Upper lobe of left lung (tissue), 6 donors: ENCODE measurements around the gene HAUS5. TPM values are rescaled to one million over a fixed set of nuclear protein-coding genes. Genes with fewer than 3 reads are reported as not detected.
A peak's percentile ranks its signal among the peaks of the same experiment; 100 is the strongest.

ENCODE experiments used
- ATAC-seq, 2 donors: fragments of 200-7000 bp; cut with Tn5 transposase; one replicate each; pipeline ENCODE4 v1.9.1; 2022; ENCODE audit warnings: mild to moderate bottlenecking in 2 of 2, moderate library complexity in 2 of 2; ENCODE audit not compliant: low FRiP score in 2 of 2
- DNase-seq, 2 donors: peaks; one replicate each; pipeline ENCODE4 v3.0.0-alpha.2; 2019 to 2020
- H3K27ac ChIP-seq, 4 donors: fragments of 200-600 bp; sonication (generic); one replicate each; pipeline ENCODE4 v1.5.1; 2016 to 2019
- H3K27me3 ChIP-seq, 4 donors: fragments of 200-600 bp; sonication (generic); one replicate each; pipeline ENCODE4 v1.5.1; 2017 to 2019
- H3K36me3 ChIP-seq, 4 donors: fragments of 200-600 bp; sonication (generic); one replicate each; pipeline ENCODE4 v1.5.1; 2016 to 2019
- H3K4me1 ChIP-seq, 4 donors: fragments of 200-600 bp; sonication (generic); one replicate each; pipeline ENCODE4 v1.5.1; 2018 to 2019
- H3K4me3 ChIP-seq, 4 donors: fragments of 200-600 bp; sonication (generic); one replicate each; pipeline ENCODE4 v1.5.1; 2017 to 2019; ENCODE audit warnings: mild to moderate bottlenecking in 2 of 4, moderate library complexity in 1 of 4
- H3K9me3 ChIP-seq, 4 donors: fragments of 200-600 bp; sonication (generic); one replicate each; pipeline ENCODE4 v1.5.1; 2018 to 2019
- CTCF ChIP-seq, 6 experiments: fragments of 450-650 bp in 4 of 6; fragments of 200-600 bp in 2 of 6; sonication (generic) in 2 of 6; IDR thresholded peaks; one replicate each; pipeline ENCODE4 v1.5.1; 2016 to 2019; ENCODE audit warnings: antibody characterized with exemption in 6 of 6
- EP300 ChIP-seq, 4 donors: sonication (generic); formaldehyde crosslinking; IDR thresholded peaks; one replicate each; pipeline ENCODE4 v1.5.1; 2017; ENCODE audit warnings: antibody characterized with exemption in 4 of 4, control low read depth in 2 of 4
- POLR2A ChIP-seq, 4 donors: fragments of 450-650 bp; IDR thresholded peaks; one replicate each; pipeline ENCODE4 v1.5.1; 2016 to 2017; ENCODE audit warnings: antibody characterized with exemption in 4 of 4, mild to moderate bottlenecking in 2 of 4
- POLR2AphosphoS5 ChIP-seq, 2 donors: sonication (generic); formaldehyde crosslinking; IDR thresholded peaks; one replicate each; pipeline ENCODE4 v1.5.1; 2017; ENCODE audit warnings: antibody characterized with exemption in 2 of 2
- WGBS, 2 donors: methylation state at CpG; one replicate each; pipeline ENCODE4 v1.1.5; 2017 to 2018; 5-methylcytosine and 5-hydroxymethylcytosine counted together
- total RNA-seq, 6 donors: library from RNA; depleted of rRNA in 4 of 6; stranded (reverse); fragments of >200 nt in 4 of 6; gene quantifications; one replicate each; pipeline versions ENCODE4 v1.1.0 to v1.2.1, GENCODE V29; 2016 to 2021
- donor health status: DM: no; HTN: no; CAD: no; lungs with moderate emphysema.
- donor health status: DM: no; HTN: yes; CAD: no; lungs with severe emphysema.

HAUS5 gene
- total RNA-seq, 6 donors from 2014 or later: 5.6 to 32.5 (median 11.3) TPM

- peaks cover 0 to 6% (median 5%) of the 10 kb centered on the region in 4 donors for H3K4me1 ChIP-seq
- WGBS, 2 donors: 87 to 93% methylated on average over 6 of the region's 6 CpGs
- no peaks in the 10 kb centered on the region for H3K9me3 ChIP-seq
- no peak for TF ChIP-seq EP300 (IDR thresholded peaks at IDR 0.05)
- TF ChIP-seq POLR2AphosphoS5 (IDR thresholded peaks at IDR 0.05): no peak
- TF ChIP-seq CTCF (IDR thresholded peaks at IDR 0.05): no peak
- H3K27me3 ChIP-seq: no peaks in the 10 kb centered on the region
- H3K4me3 ChIP-seq: no peak overlapping the region
- no peak for DNase-seq
- no peak for ATAC-seq
- no peak overlapping the region for H3K27ac ChIP-seq
- H3K36me3 ChIP-seq: peaks cover 0 to 22% (median 9%) of the 10 kb centered on the region in 4 donors
These were observed 10.9 kb downstream of the HAUS5 start for GRCh38 chr19:35623327-35624010.

- Histone ChIP-seq H3K27me3 (no peaks in the 10 kb centered on the region), H3K4me1 (peaks cover 9 to 22% (median 17%) of the 10 kb centered on the region in 4 donors), H3K36me3 (peaks cover 19 to 32% (median 27%) of the 10 kb centered on the region in 4 donors), H3K27ac (peak overlapping the region; percentile 90 to 96 (median 92)), H3K9me3 (no peaks in the 10 kb centered on the region), H3K4me3 (peak overlapping the region; percentile 57 to 100 (median 80))
- TF ChIP-seq POLR2A (IDR thresholded peaks at IDR 0.05) (no peak), POLR2AphosphoS5 (IDR thresholded peaks at IDR 0.05) (no peak), EP300 (IDR thresholded peaks at IDR 0.05) (no peak), CTCF (IDR thresholded peaks at IDR 0.05) (no peak)
- 11 to 12% methylated on average over 9 of the region's 9 CpGs for WGBS, 2 donors
- no peak for DNase-seq
- ATAC-seq: no peak
These were observed 15.7 kb downstream of the HAUS5 start for GRCh38 chr19:35628264-35628564.

GRCh38 chr19:35628565-35629331 is 16.2 kb downstream of the HAUS5 start, which contains the start of gene RBM42:
RBM42 (plus strand) TSS chr19:35629036; CDS start chr19:35629154, 118 bp downstream.
- peaks cover 24 to 37% (median 32%) of the 10 kb centered on the region in 4 donors for H3K36me3 ChIP-seq
- 0 to 1% methylated on average over 36 to 56 of the region's 56 CpGs for WGBS, 2 donors
- DNase-seq: peak; percentile 98
- peak; percentile 100 for ATAC-seq
- TF ChIP-seq EP300 (IDR thresholded peaks at IDR 0.05): peak in 1 of 4 donors; percentile 3
- peak; percentile 96 to 97 for TF ChIP-seq POLR2AphosphoS5 (IDR thresholded peaks at IDR 0.05)
- TF ChIP-seq CTCF (IDR thresholded peaks at IDR 0.05): peak in 3 of 6 experiments; percentile 22 to 39 (median 27)
- peak; percentile 66 to 86 (median 72) for TF ChIP-seq POLR2A (IDR thresholded peaks at IDR 0.05)
- H3K27ac ChIP-seq: peak within 1 kb of the TSS; percentile 90 to 96 (median 92)
- peaks cover 9 to 22% (median 17%) of the 10 kb centered on the region in 4 donors for H3K4me1 ChIP-seq
- no peaks in the 10 kb centered on the region for H3K9me3 ChIP-seq
- H3K27me3 ChIP-seq: no peaks in the 10 kb centered on the region
- H3K4me3 ChIP-seq: peak within 1 kb of the TSS; percentile 75 to 100 (median 90)

- WGBS, 2 donors: 0 to 10% methylated on average over 9 to 15 of the region's 15 CpGs
- H3K4me3 ChIP-seq: peak overlapping the region; percentile 75 to 100 (median 90)
- TF ChIP-seq POLR2A (IDR thresholded peaks at IDR 0.05) (no peak), EP300 (IDR thresholded peaks at IDR 0.05) (no peak), CTCF (IDR thresholded peaks at IDR 0.05) (no peak), POLR2AphosphoS5 (IDR thresholded peaks at IDR 0.05) (no peak)
- DNase-seq (no peak), ATAC-seq (no peak)
- H3K27me3 ChIP-seq: no peaks in the 10 kb centered on the region
- H3K27ac ChIP-seq: peak overlapping the region; percentile 90 to 96 (median 92)
- H3K36me3 ChIP-seq: peaks cover 30 to 42% (median 37%) of the 10 kb centered on the region in 4 donors
- peaks cover 9 to 22% (median 17%) of the 10 kb centered on the region in 4 donors for H3K4me1 ChIP-seq
- no peaks in the 10 kb centered on the region for H3K9me3 ChIP-seq
These were observed 16.7 kb downstream of the HAUS5 start for GRCh38 chr19:35629332-35629633.
